ENCODE results near the gene SARS2.

Gene SARS2

GRCh38 chr19:38917516-38917915, 13.0 kb downstream of the SARS2 start:
- DNase-seq: no peak

GRCh38 chr19:38915329-38916321, 14.9 kb downstream of the SARS2 start:
- no peak for DNase-seq

GRCh38 chr19:38913958-38914357, 16.6 kb downstream of the SARS2 start:
- DNase-seq: no peak

GRCh38 chr19:38912600-38913514, 17.7 kb downstream of the SARS2 start:
- DNase-seq: no peak

GRCh38 chr19:38911388-38912001, 19.1 kb downstream of the SARS2 start:
- no peak for DNase-seq

- no peak for DNase-seq
Measured at GRCh38 chr19:38910488-38910887, 20.1 kb downstream of the SARS2 start.

- no peak for DNase-seq
Measured at GRCh38 chr19:38908911-38909310, 21.7 kb downstream of the SARS2 start.

GRCh38 chr19:38907670-38908069, 22.9 kb downstream of the SARS2 start:
- DNase-seq: no peak

- no peak for DNase-seq
Measured at GRCh38 chr19:38907227-38907626, 23.3 kb downstream of the SARS2 start.

- DNase-seq: no peak
Measured at GRCh38 chr19:38905620-38906019, 24.9 kb downstream of the SARS2 start.

GRCh38 chr19:38904581-38905539, 25.7 kb downstream of the SARS2 start:
- no peak for DNase-seq

- DNase-seq: no peak
Measured at GRCh38 chr19:38901683-38902082, 28.9 kb downstream of the SARS2 start.

- DNase-seq: no peak
Measured at GRCh38 chr19:38900743-38901190, 29.8 kb downstream of the SARS2 start.

- DNase-seq: peak; percentile 36
Measured at GRCh38 chr19:38900202-38900629, 30.3 kb downstream of the SARS2 start.

- peak; percentile 100 for DNase-seq
Measured at GRCh38 chr19:38899447-38900201, 30.9 kb downstream of the SARS2 start, which contains the start of the genes NFKBIB and SIRT2. Gene NFKBIB (plus strand): TSS chr19:38899969. CDS start chr19:38900033, 64 bp downstream. Gene SIRT2 (minus strand): TSS chr19:38899618. CDS start chr19:38899521, 97 bp downstream.

GRCh38 chr19:38898788-38899446, 31.6 kb downstream of the SARS2 start:
- DNase-seq: no peak

GRCh38 chr19:38894968-38895367, 35.6 kb downstream of the SARS2 start:
- no peak for DNase-seq

- no peak for DNase-seq
Measured at GRCh38 chr19:38893341-38893771, 37.2 kb downstream of the SARS2 start.

- DNase-seq: no peak
Measured at GRCh38 chr19:38892841-38893240, 37.7 kb downstream of the SARS2 start.

- DNase-seq: no peak
Measured at GRCh38 chr19:38891771-38892170, 38.8 kb downstream of the SARS2 start.

Data from HCEC 1CT (cell line).